MCF 10A (cell line): Measurements from ENCODE around the gene RGS17. TPM values are rescaled to one million over a fixed set of nuclear protein-coding genes. Genes with fewer than 3 reads are reported as not detected.
A peak's percentile ranks its signal among the peaks of the same experiment; 100 is the strongest.

Experiments
- BruUV-seq: library from RNA; stranded (reverse); fragments of 400-500 nt; replicated peaks from 2 replicates; lab custom pipeline; 2021; lab: Mats Ljungman, UMichigan
- CTCF ChIA-PET: fragments of 300-600 bp; sonication (Branson Sonifier 250); formaldehyde crosslinking; extraction: SDS; loops from one replicate; lab custom pipeline; 2021; ENCODE audit warnings: antibody characterized with exemption, inconsistent platforms; lab: Yijun Ruan, JAX
- POLR2A ChIA-PET: fragments of 300-600, 350-650 bp; sonication (Branson Sonifier 250); formaldehyde crosslinking; extraction: SDS; loops from one replicate; lab custom pipeline; 2020; ENCODE audit warnings: antibody characterized with exemption, inconsistent platforms; lab: Yijun Ruan, JAX
- DNase-seq: peaks from one replicate; pipeline ENCODE4 v3.0.0-alpha.2; 2018; ENCODE audit not compliant: unreplicated experiment
- H3K27ac Mint-ChIP-seq: one replicate; pipeline ENCODE4 v1.8.0; 2022; ENCODE audit warnings: mild to moderate bottlenecking, low read depth, mixed read lengths; ENCODE audit not compliant: unreplicated experiment
- H3K27me3 Mint-ChIP-seq: one replicate; pipeline ENCODE4 v1.8.0; 2022; ENCODE audit warnings: mixed read lengths; ENCODE audit not compliant: insufficient read depth, unreplicated experiment
- H3K36me3 Mint-ChIP-seq: one replicate; pipeline ENCODE4 v1.8.0; 2022; ENCODE audit warnings: mild to moderate bottlenecking, moderate library complexity, mixed read lengths; ENCODE audit not compliant: insufficient read depth, unreplicated experiment
- H3K4me1 Mint-ChIP-seq: one replicate; pipeline ENCODE4 v1.8.0; 2022; ENCODE audit warnings: mixed read lengths; ENCODE audit not compliant: insufficient read depth, unreplicated experiment
- H3K4me3 Mint-ChIP-seq: one replicate; pipeline ENCODE4 v1.8.0; 2022; ENCODE audit warnings: mild to moderate bottlenecking, moderate library complexity, mixed read lengths; ENCODE audit not compliant: unreplicated experiment
- H3K9me3 Mint-ChIP-seq: one replicate; pipeline ENCODE4 v1.8.0; 2022; ENCODE audit warnings: mixed read lengths; ENCODE audit not compliant: unreplicated experiment
- intact Hi-C: fragments of 100-400 bp; cut with micrococcal nuclease; formaldehyde crosslinking; loops from 2 replicates; pipeline ENCODE4 v1.14.1; 2022
- total RNA-seq: library from RNA; stranded (reverse); gene quantifications from 2 replicates; pipeline ENCODE4 v1.2.3, GENCODE V29; 2022
- TF ChIP-seq, protein P1 (sequence below): fragments of 200-600 bp; IDR thresholded peaks from one replicate; pipeline ENCODE4 v1.8.0; 2022; ENCODE audit warnings: antibody characterized with exemption, mild to moderate bottlenecking; ENCODE audit not compliant: unreplicated experiment

The RGS17 gene
- total RNA-seq, 1 experiment from 2014 or later = 2.5 TPM

DNA sequence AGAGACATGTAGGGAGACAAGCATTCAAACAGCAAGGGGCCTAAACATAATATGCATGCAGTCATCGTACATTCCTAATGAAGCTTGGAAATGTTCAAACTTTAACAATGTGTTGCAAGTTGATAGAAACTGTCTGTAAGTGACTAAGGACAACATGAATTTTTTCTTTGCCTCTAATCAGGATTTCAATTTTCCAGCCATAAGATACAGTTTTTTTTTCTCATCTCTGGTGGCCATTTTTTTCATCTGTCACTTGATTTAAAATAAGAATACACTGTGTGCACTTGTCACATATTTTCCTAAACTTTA is 106.4 kb downstream of the RGS17 start:
- ChIA-PET POLR2A (interaction anchor here (1.7 kb wide), 1 partner anchor 22 kb away, joined by 4 read pairs; the partner anchor contains the start of gene MTRF1L), CTCF (interaction anchor here (0.5 to 5.0 kb wide), 19 partner anchors 9 to 487 kb away, joined by 3 to 55 read pairs (median 4); no protein-coding TSS in a partner anchor)
- intact Hi-C loops = loop anchor here (1.0 kb wide), 3 partner anchors 70 to 275 kb away; no protein-coding TSS in a partner anchor
- TF ChIP-seq, protein P1, sequence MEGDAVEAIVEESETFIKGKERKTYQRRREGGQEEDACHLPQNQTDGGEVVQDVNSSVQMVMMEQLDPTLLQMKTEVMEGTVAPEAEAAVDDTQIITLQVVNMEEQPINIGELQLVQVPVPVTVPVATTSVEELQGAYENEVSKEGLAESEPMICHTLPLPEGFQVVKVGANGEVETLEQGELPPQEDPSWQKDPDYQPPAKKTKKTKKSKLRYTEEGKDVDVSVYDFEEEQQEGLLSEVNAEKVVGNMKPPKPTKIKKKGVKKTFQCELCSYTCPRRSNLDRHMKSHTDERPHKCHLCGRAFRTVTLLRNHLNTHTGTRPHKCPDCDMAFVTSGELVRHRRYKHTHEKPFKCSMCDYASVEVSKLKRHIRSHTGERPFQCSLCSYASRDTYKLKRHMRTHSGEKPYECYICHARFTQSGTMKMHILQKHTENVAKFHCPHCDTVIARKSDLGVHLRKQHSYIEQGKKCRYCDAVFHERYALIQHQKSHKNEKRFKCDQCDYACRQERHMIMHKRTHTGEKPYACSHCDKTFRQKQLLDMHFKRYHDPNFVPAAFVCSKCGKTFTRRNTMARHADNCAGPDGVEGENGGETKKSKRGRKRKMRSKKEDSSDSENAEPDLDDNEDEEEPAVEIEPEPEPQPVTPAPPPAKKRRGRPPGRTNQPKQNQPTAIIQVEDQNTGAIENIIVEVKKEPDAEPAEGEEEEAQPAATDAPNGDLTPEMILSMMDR = no peak
- Mint-ChIP-seq H3K4me1 (peaks cover 6% of the 10 kb centered on the region), H3K36me3 (peaks cover 4% of the 10 kb centered on the region), H3K4me3 (no peak overlapping the region), H3K27ac (no peak overlapping the region), H3K27me3 (no peaks in the 10 kb centered on the region), H3K9me3 (no peaks in the 10 kb centered on the region)
- no TSS peak for BruUV-seq
- DNase-seq = no peak

DNA sequence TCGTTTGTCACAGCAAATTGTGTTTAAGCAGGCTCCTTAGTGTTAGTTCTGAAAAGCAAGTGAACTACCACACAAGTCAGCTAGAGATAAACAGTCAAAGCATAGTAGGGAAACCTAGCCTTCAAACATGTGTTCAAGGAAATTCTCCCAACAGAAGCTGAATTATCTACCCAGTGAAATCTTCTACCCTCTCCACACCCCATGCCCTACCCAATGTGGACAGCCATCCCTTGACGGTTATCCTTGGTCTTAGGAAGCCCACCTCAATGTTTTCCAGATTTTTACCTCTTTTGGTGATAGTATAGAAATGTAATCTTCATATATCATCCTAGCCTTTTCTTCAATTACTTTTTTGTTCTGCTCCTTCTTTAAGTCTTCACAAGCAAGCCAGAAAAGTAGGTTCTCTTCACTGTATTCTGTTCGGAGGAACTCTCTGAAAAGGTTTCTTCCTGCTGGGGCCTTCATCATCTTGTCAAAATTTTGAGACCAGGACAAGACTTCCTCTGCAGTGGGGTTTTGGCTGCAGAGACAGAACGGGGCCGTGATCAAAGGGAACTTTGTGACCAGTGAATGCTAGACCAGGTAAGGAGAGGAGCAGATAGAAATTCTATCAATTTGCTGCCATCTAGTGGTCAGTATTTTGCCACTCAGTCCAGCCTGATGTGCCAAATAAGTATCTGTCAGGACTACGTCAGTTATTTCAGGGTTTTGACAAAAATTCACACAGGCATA is 106.9 kb downstream of the RGS17 start:
- H3K9me3 Mint-ChIP-seq = no peaks in the 10 kb centered on the region
- no peaks in the 10 kb centered on the region for H3K27me3 Mint-ChIP-seq
- peak; percentile 70 for DNase-seq
- no peak overlapping the region for H3K27ac Mint-ChIP-seq
- no peak overlapping the region for H3K4me3 Mint-ChIP-seq
- ChIA-PET POLR2A (interaction anchor here (1.7 kb wide), 1 partner anchor 21 kb away, joined by 4 read pairs; the partner anchor contains the start of gene MTRF1L), CTCF (interaction anchor here (0.6 to 5.0 kb wide), 16 partner anchors 9 to 677 kb away, joined by 3 to 55 read pairs (median 4); no protein-coding TSS in a partner anchor)
- H3K36me3 Mint-ChIP-seq = peaks cover 4% of the 10 kb centered on the region
- BruUV-seq = no TSS peak
- peaks cover 6% of the 10 kb centered on the region for H3K4me1 Mint-ChIP-seq
- intact Hi-C loops = loop anchor here (1.0 kb wide), 3 partner anchors 70 to 275 kb away; no protein-coding TSS in a partner anchor
- TF ChIP-seq, protein P1 = peak; percentile 70

DNA sequence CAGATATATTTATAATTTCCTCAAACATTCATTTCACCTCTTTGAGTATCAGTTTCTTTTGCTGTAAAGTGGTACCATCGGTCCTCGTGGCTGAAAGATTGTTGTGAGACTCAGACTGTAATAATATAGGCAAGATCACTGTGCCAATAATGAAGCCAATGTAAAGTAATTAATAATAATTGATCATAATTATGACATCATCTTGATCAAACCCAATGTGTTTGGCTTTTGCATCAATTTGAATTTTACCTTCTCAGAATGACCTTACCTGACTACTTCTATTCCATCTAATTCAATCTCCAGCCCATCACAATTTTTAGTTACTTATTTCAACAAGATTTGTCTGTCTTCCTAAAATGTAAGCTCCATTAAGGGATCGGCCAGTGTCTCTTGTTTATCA is 112.7 kb downstream of the RGS17 start:
- BruUV-seq = no TSS peak
- POLR2A ChIA-PET = no interaction called here
- no peaks in the 10 kb centered on the region for H3K9me3 Mint-ChIP-seq
- no peaks in the 10 kb centered on the region for H3K4me1 Mint-ChIP-seq
- no peak for DNase-seq
- no peak overlapping the region for H3K4me3 Mint-ChIP-seq
- intact Hi-C loops = no loop called here
- TF ChIP-seq, protein P1 = no peak
- H3K27ac Mint-ChIP-seq = no peak overlapping the region
- CTCF ChIA-PET = interaction anchor here (0.6 kb wide), 1 partner anchor 1509 kb away, joined by 9 read pairs; no protein-coding TSS in a partner anchor
- no peaks in the 10 kb centered on the region for H3K27me3 Mint-ChIP-seq
- H3K36me3 Mint-ChIP-seq = no peaks in the 10 kb centered on the region

DNA sequence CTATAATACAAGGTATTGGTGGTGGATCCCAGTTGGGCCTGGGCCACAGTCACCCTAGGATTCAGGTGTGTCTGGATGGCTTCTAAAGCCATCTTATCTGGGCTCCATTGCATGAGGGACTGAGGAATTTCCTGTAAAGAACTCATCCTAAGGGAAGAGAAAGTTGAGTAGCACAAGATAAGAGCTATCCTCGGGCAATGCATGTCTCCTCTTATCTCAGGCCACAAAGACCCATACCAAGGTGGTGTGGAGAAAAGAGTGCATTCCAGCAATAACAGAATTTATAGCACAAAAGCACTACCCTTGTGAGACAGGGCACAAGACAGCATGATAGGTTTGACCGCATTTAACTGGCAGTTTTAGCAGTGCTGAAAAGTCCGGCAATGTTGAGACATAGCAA is 114.2 kb downstream of the RGS17 start:
- H3K27me3 Mint-ChIP-seq = no peaks in the 10 kb centered on the region
- H3K9me3 Mint-ChIP-seq = no peaks in the 10 kb centered on the region
- H3K27ac Mint-ChIP-seq = no peak overlapping the region
- ChIA-PET CTCF (no interaction called here), POLR2A (no interaction called here)
- no peak overlapping the region for H3K4me3 Mint-ChIP-seq
- intact Hi-C loops = no loop called here
- DNase-seq = no peak
- BruUV-seq = no TSS peak
- no peaks in the 10 kb centered on the region for H3K36me3 Mint-ChIP-seq
- TF ChIP-seq, protein P1 = no peak
- no peaks in the 10 kb centered on the region for H3K4me1 Mint-ChIP-seq
